K562 (cell line): ENCODE results near the gene ELOVL1. TPM values are rescaled to one million over a fixed set of nuclear protein-coding genes. Genes with fewer than 3 reads are reported as not detected.
A peak's percentile ranks its signal among the peaks of the same experiment; 100 is the strongest.

Experiments used
- ARHGAP35 ChIP-seq: fragments of 450-650 bp; IDR thresholded peaks from 2 replicates; pipeline ENCODE4 v1.6.1; 2018; ENCODE audit not compliant: partially characterized antibody
- CBFB ChIP-seq: sonication (generic); formaldehyde crosslinking; IDR thresholded peaks from 2 replicates; pipeline ENCODE4 v1.4.0; 2020; ENCODE audit warnings: mild to moderate bottlenecking, missing genetic modification reagents
- CCNT2 ChIP-seq: IDR thresholded peaks from 2 replicates; pipeline ENCODE4 v1.6.1; 2011; ENCODE audit warnings: borderline replicate concordance, low read depth, mild to moderate bottlenecking, moderate library complexity, mixed read lengths, low read length; ENCODE audit not compliant: insufficient read length; ENCODE audit errors: extremely low read depth
- ETS2 ChIP-seq: IDR thresholded peaks from 2 replicates; pipeline ENCODE4 v1.6.1; 2016; ENCODE audit warnings: borderline replicate concordance, missing genetic modification characterization, mild to moderate bottlenecking, moderate library complexity, missing compliant biosample characterization; ENCODE audit not compliant: poor library complexity, severe bottlenecking
- KDM2B ChIP-seq: fragments of 250-450 bp; sonication (Bioruptor Pico); IDR thresholded peaks from 2 replicates; pipeline ENCODE4 v1.8.0; 2021; ENCODE audit warnings: mild to moderate bottlenecking, moderate library complexity
- KLF6 ChIP-seq: fragments of 250-450 bp; sonication (Bioruptor Pico); IDR thresholded peaks from 2 replicates; pipeline ENCODE4 v1.4.0; 2020; ENCODE audit warnings: mild to moderate bottlenecking, moderate library complexity, borderline replicate concordance
- LEF1 ChIP-seq: fragments of 450-650 bp; IDR thresholded peaks from 2 replicates; pipeline ENCODE4 v1.6.1; 2016; ENCODE audit warnings: mild to moderate bottlenecking
- MAFG ChIP-seq: fragments of 450-650 bp; conservative IDR thresholded peaks from 2 replicates; pipeline ENCODE4 v1.6.1; 2016; ENCODE audit warnings: missing genetic modification characterization, missing compliant biosample characterization
- NFIC ChIP-seq: fragments of 450-650 bp; IDR thresholded peaks from 2 replicates; pipeline ENCODE4 v1.6.1; 2017; ENCODE audit warnings: mild to moderate bottlenecking, inconsistent platforms
- PHF21A ChIP-seq: fragments of 450-650 bp; IDR thresholded peaks from 2 replicates; pipeline ENCODE4 v1.6.1; 2017; ENCODE audit warnings: low read depth, borderline replicate concordance
- POLR2AphosphoS5 ChIP-seq: IDR thresholded peaks from 2 replicates; pipeline ENCODE4 v1.6.1; 2011; ENCODE audit warnings: mild to moderate bottlenecking, low read depth, low read length, moderate library complexity; ENCODE audit not compliant: control insufficient read depth, insufficient read depth
- RBM17 ChIP-seq: fragments of 200-400 bp; formaldehyde crosslinking; IDR thresholded peaks from 2 replicates; pipeline ENCODE4 v1.6.1; 2017; ENCODE audit warnings: low read depth, mild to moderate bottlenecking, low read length, borderline replicate concordance
- RBM39 ChIP-seq: fragments of 200-400 bp; formaldehyde crosslinking; optimal IDR thresholded peaks from 2 replicates; pipeline ENCODE3; 2018; ENCODE audit warnings: low read depth, low read length
- SREBF2 ChIP-seq: sonication (generic); formaldehyde crosslinking; IDR thresholded peaks from 2 replicates; pipeline ENCODE4 v1.4.0; 2020; ENCODE audit warnings: mild to moderate bottlenecking, missing genetic modification reagents
- THAP12 ChIP-seq: fragments of 250-450 bp; sonication (Bioruptor Pico); IDR thresholded peaks from 2 replicates; pipeline ENCODE4 v1.9.0; 2021; ENCODE audit warnings: mild to moderate bottlenecking, inconsistent platforms
- U2AF2 ChIP-seq: fragments of 200-400 bp; formaldehyde crosslinking; optimal IDR thresholded peaks from 2 replicates; pipeline ENCODE3; 2017; ENCODE audit warnings: low read depth, mild to moderate bottlenecking, low read length
- ZNF12 ChIP-seq: sonication (generic); formaldehyde crosslinking; IDR thresholded peaks from 2 replicates; pipeline ENCODE4 v1.4.0; 2020; ENCODE audit warnings: mild to moderate bottlenecking, missing genetic modification reagents
- ZNF282 ChIP-seq: sonication (generic); formaldehyde crosslinking; IDR thresholded peaks from 2 replicates; pipeline ENCODE4 v1.8.1; 2023; ENCODE audit warnings: missing genetic modification reagents
- ZNF324 ChIP-seq: fragments of 250-450 bp; sonication (Bioruptor Pico); IDR thresholded peaks from 2 replicates; pipeline ENCODE4 v1.4.0; 2020; ENCODE audit warnings: mild to moderate bottlenecking
- ZNF561 ChIP-seq: fragments of 450-650 bp; formaldehyde crosslinking; conservative IDR thresholded peaks from 2 replicates; pipeline ENCODE4 v1.4.0; 2020; ENCODE audit warnings: mild to moderate bottlenecking, moderate library complexity
- ZNF699 ChIP-seq: fragments of 250-450 bp; sonication (Bioruptor Pico); IDR thresholded peaks from 2 replicates; pipeline ENCODE4 v1.8.0; 2021; ENCODE audit warnings: mild to moderate bottlenecking, moderate library complexity; ENCODE audit not compliant: insufficient replicate concordance
- polyA plus RNA-seq, 8 experiments: library from polyadenylated mRNA; depleted of rRNA in 4 of 8; stranded (reverse) in 5 of 8; unstranded in 3 of 8; fragments of >200 nt; fragmentation: Nextera tagmentation in 2 of 8; fragmentation: Illumina TruSeq in 1 of 8; extraction: Ambion mirVana in 2 of 8; extraction: Trizol in 1 of 8; gene quantifications; 2 replicates each; pipeline versions ENCODE4 v1.2.1 to v1.2.3, GENCODE V29; 2011 to 2014; ENCODE audit warnings: inconsistent platforms in 1 of 8, missing spikeins in 1 of 8
- total RNA-seq, 7 experiments: library from RNA; depleted of rRNA in 6 of 7; stranded (reverse); fragments of >200 nt in 6 of 7; fragmentation: Illumina TruSeq in 2 of 7; extraction: Trizol in 2 of 7; gene quantifications; 2 replicates each; pipeline versions ENCODE4 v1.2.1 to v1.2.3, GENCODE V29; 2011 to 2021; ENCODE audit warnings: low replicate concordance in 1 of 7
- TF ChIP-seq, protein P1 (sequence below): fragments of 450-650 bp; IDR thresholded peaks from 2 replicates; pipeline ENCODE4 v1.6.1; 2017; ENCODE audit warnings: antibody characterized with exemption
- TF ChIP-seq, protein P2 (sequence below): fragments of 250-450 bp; sonication (Bioruptor Pico); IDR thresholded peaks from 2 replicates; pipeline ENCODE4 v1.5.0; 2021; ENCODE audit warnings: mild to moderate bottlenecking, borderline replicate concordance

ELOVL1 gene
- total and polyA plus RNA-seq, 9 of the 15 experiments (the other 6 are each of a cell fraction or from before 2014, with no cell fraction given): 51.0 to 157 (median 70.3) TPM

DNA sequence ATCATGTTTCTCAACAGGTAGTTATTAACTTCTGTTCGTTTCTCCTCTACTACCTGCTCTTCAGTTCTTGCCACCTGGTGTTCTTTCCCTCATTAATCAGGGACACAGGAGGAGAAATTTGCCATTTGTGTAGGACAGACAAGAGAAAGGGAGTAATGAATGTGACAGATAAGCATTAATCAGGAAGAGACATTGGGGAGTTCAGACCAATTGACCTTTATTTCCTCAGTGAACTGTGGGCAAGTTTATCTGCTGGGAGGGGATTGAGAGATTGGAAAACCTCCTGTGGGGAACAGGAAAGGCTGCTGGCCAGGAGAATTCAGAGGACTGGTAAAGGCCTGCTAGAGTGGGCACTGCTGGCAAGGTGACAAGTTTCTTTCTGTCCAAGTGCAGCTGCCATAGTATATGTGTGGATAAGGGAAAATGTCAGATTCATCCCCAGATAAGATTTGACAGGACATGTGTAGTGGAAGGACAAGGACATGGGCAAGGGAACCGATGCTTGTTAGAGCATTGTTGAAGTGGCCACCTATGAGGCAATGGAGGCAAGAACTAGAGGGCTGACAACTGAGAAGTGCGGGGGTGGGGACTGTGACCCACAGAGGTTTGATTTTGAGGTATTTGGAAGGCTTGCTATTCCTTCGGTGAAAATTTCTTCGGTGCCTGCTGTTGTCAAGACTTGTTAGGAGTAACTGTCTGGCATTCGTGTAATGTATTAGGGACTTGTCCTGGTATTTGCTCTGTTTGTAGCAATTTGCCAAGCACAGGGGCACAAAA, 34.5 kb upstream of the ELOVL1 start (continued):
- TF ChIP-seq CBFB (CRISPR knock-in tag) (no peak), NFIC (peak; percentile 83), U2AF2 (no peak), THAP12 (CRISPR knock-in tag) (no peak), KLF6 (CRISPR knock-in tag) (no peak), ARHGAP35 (no peak), ZNF12 (CRISPR knock-in tag) (no peak), CCNT2 (peak; percentile 62), RBM17 (no peak), POLR2AphosphoS5 (peak; percentile 60; the same call in 1 of the 2 replicates), PHF21A (no peak), ZNF561 (CRISPR knock-in tag) (no peak), ZNF699 (CRISPR knock-in tag) (no peak), KDM2B (no peak), ZNF282 (no peak), MAFG (tag) (no peak), ZNF324 (CRISPR knock-in tag) (no peak), LEF1 (no peak), RBM39 (no peak), SREBF2 (CRISPR knock-in tag) (no peak), ETS2 (tag) (no peak)
- TF ChIP-seq, protein P1, sequence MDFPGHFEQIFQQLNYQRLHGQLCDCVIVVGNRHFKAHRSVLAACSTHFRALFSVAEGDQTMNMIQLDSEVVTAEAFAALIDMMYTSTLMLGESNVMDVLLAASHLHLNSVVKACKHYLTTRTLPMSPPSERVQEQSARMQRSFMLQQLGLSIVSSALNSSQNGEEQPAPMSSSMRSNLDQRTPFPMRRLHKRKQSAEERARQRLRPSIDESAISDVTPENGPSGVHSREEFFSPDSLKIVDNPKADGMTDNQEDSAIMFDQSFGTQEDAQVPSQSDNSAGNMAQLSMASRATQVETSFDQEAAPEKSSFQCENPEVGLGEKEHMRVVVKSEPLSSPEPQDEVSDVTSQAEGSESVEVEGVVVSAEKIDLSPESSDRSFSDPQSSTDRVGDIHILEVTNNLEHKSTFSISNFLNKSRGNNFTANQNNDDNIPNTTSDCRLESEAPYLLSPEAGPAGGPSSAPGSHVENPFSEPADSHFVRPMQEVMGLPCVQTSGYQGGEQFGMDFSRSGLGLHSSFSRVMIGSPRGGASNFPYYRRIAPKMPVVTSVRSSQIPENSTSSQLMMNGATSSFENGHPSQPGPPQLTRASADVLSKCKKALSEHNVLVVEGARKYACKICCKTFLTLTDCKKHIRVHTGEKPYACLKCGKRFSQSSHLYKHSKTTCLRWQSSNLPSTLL: no peak
- TF ChIP-seq, protein P2, sequence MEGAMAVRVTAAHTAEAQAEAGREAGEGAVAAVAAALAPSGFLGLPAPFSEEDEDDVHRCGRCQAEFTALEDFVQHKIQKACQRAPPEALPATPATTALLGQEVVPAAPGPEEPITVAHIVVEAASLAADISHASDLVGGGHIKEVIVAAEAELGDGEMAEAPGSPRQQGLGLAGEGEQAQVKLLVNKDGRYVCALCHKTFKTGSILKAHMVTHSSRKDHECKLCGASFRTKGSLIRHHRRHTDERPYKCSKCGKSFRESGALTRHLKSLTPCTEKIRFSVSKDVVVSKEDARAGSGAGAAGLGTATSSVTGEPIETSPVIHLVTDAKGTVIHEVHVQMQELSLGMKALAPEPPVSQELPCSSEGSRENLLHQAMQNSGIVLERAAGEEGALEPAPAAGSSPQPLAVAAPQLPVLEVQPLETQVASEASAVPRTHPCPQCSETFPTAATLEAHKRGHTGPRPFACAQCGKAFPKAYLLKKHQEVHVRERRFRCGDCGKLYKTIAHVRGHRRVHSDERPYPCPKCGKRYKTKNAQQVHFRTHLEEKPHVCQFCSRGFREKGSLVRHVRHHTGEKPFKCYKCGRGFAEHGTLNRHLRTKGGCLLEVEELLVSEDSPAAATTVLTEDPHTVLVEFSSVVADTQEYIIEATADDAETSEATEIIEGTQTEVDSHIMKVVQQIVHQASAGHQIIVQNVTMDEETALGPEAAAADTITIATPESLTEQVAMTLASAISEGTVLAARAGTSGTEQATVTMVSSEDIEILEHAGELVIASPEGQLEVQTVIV: no peak
